ENCODE data around the gene DNER. TPM values are rescaled to one million over a fixed set of nuclear protein-coding genes. Genes with fewer than 3 reads are reported as not detected.
"Not testable (repeated sequence)": the region's sequence is repeated elsewhere in the genome, so short reads cannot be mapped to it uniquely, and the experiment has no call there.

The DNER gene
- total RNA-seq, 4 donors from 2014 or later = 1.5 to 13.1 (median 4.7) TPM

GRCh38 chr2:229726643-229727042 is 12.3 kb upstream of the DNER start:
- no peaks in the 10 kb centered on the region for H3K27me3 ChIP-seq
- 75 to 84% methylated on average over 2 of the region's 2 CpGs for WGBS, 2 donors
- DNase-seq (ENCODE audit: low spot score in 2 of 2) = no peak
- H3K36me3 ChIP-seq = no peaks in the 10 kb centered on the region
- H3K27ac ChIP-seq = no peak overlapping the region
- H3K4me3 ChIP-seq = no peak overlapping the region
- H3K4me1 ChIP-seq = no peaks in the 10 kb centered on the region
- TF ChIP-seq EP300 (IDR thresholded peaks at IDR 0.05) = no peak
- no peak for TF ChIP-seq CTCF (IDR thresholded peaks at IDR 0.05)
- TF ChIP-seq POLR2A (IDR thresholded peaks at IDR 0.05) = no peak
- peaks cover 0 to 4% (median 0%) of the 10 kb centered on the region in 4 donors for H3K9me3 ChIP-seq

- no peak for DNase-seq (ENCODE audit: low spot score in 2 of 2)
- Histone ChIP-seq H3K4me1 (no peaks in the 10 kb centered on the region), H3K36me3 (no peaks in the 10 kb centered on the region), H3K27me3 (no peaks in the 10 kb centered on the region), H3K27ac (no peak overlapping the region), H3K9me3 (peaks cover 0 to 4% (median 0%) of the 10 kb centered on the region in 4 donors), H3K4me3 (no peak overlapping the region)
- TF ChIP-seq EP300 (IDR thresholded peaks at IDR 0.05) (no peak), POLR2A (IDR thresholded peaks at IDR 0.05) (no peak), CTCF (IDR thresholded peaks at IDR 0.05) (no peak)
- WGBS, 2 donors = 51% methylated on average over 7 of the region's 7 CpGs
Measured at GRCh38 chr2:229725716-229726574, 11.6 kb upstream of the DNER start.

GRCh38 chr2:229723192-229723591 is 8.8 kb upstream of the DNER start:
- WGBS, 2 donors = 85 to 88% methylated on average over 3 of the region's 3 CpGs
- not testable (repeated sequence) for DNase-seq (ENCODE audit: low spot score in 2 of 2); H3K27ac ChIP-seq; H3K36me3 ChIP-seq; H3K27me3 ChIP-seq; H3K4me3 ChIP-seq; H3K4me1 ChIP-seq; H3K9me3 ChIP-seq

GRCh38 chr2:229719926-229720647 is 5.7 kb upstream of the DNER start:
- TF ChIP-seq CTCF (IDR thresholded peaks at IDR 0.05) (no peak), EP300 (IDR thresholded peaks at IDR 0.05) (no peak), POLR2A (IDR thresholded peaks at IDR 0.05) (no peak)
- H3K27me3 ChIP-seq = peaks cover 0 to 34% of the 10 kb centered on the region in 2 donors
- 64 to 68% methylated on average over 3 of the region's 3 CpGs for WGBS, 2 donors
- H3K4me1 ChIP-seq = peaks cover 0 to 4% (median 2%) of the 10 kb centered on the region in 4 donors
- H3K36me3 ChIP-seq = no peaks in the 10 kb centered on the region
- DNase-seq (ENCODE audit: low spot score in 2 of 2) = no peak
- H3K9me3 ChIP-seq = peaks cover 0 to 4% (median 0%) of the 10 kb centered on the region in 4 donors
- H3K27ac ChIP-seq = no peak overlapping the region
- H3K4me3 ChIP-seq = no peak overlapping the region

- H3K4me1 ChIP-seq = peaks cover 0 to 22% (median 15%) of the 10 kb centered on the region in 4 donors
- H3K27ac ChIP-seq = no peak overlapping the region
- no peak for DNase-seq (ENCODE audit: low spot score in 2 of 2)
- H3K9me3 ChIP-seq = peaks cover 0 to 4% (median 0%) of the 10 kb centered on the region in 4 donors
- H3K36me3 ChIP-seq = no peaks in the 10 kb centered on the region
- no peak overlapping the region for H3K4me3 ChIP-seq
- 49 to 53% methylated on average over 2 of the region's 2 CpGs for WGBS, 2 donors
- TF ChIP-seq POLR2A (IDR thresholded peaks at IDR 0.05) = no peak
- TF ChIP-seq CTCF (IDR thresholded peaks at IDR 0.05) = no peak
- TF ChIP-seq EP300 (IDR thresholded peaks at IDR 0.05) = no peak
- peaks cover 0 to 50% of the 10 kb centered on the region in 2 donors for H3K27me3 ChIP-seq
Measured at GRCh38 chr2:229718057-229718456, 3.7 kb upstream of the DNER start.
